ENCODE measurements around the gene CCL16. TPM values are rescaled to one million over a fixed set of nuclear protein-coding genes. Genes with fewer than 3 reads are reported as not detected.

CCL16 gene
- polyA plus RNA-seq, 1 donor (not counting 4 experiments of a cell fraction or from before 2014, with no cell fraction given) = not detected

DNA sequence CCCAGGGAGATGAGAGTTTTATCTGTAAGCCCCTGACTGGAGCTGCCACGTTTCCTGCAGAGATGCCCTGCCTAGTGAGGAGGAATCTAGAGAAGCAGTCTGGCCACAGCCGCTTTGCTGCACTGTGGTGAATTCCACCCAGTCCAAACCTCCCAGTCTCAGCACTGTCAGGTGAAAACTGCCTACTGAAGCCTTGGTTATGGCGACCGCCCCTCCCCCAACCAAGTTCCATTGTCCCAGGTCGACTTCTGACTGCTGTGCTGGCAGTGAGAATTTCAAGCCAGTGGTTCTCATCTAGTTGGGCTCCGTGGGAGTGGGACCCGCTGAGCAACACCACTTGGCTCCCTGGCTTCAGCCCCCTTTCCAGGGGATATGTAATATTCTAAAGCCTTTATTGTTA lies 27.6 kb downstream of the CCL16 start:
- H3K4me2 ChIP-seq (ENCODE audit: control insufficient read depth, extremely low read depth, insufficient read depth, low read depth, low read length) = no peak overlapping the region
- H3K27ac ChIP-seq (ENCODE audit: control insufficient read depth, insufficient read depth, low read length) = no peak overlapping the region
- H3K9me1 ChIP-seq (ENCODE audit: control insufficient read depth, extremely low read depth, insufficient read depth, low read length) = no peaks in the 10 kb centered on the region
- FAIRE-seq (no peak), DNase-seq (ENCODE audit: low read depth, low spot score) (no peak)
- H3K4me3 ChIP-seq (ENCODE audit: control insufficient read depth in 2 of 3, extremely low read depth in 1 of 3, insufficient read depth in 2 of 3, low read depth in 1 of 3, low read length in 3 of 3) = no peak overlapping the region
- no peaks in the 10 kb centered on the region for H3K9me3 ChIP-seq (ENCODE audit: control insufficient read depth, low read depth, low read length)
- H3K79me2 ChIP-seq (ENCODE audit: control insufficient read depth, insufficient read depth, low read length) = no peaks in the 10 kb centered on the region
- no peaks in the 10 kb centered on the region for H3K4me1 ChIP-seq (ENCODE audit: control insufficient read depth, extremely low read depth, insufficient read depth, low read length)
- H3K27me3 ChIP-seq (ENCODE audit: control insufficient read depth, extremely low read depth, insufficient read depth, low read length) = peaks cover 3% of the 10 kb centered on the region
- H3K36me3 ChIP-seq (ENCODE audit: control insufficient read depth in 2 of 2, extremely low read depth in 1 of 2, insufficient read depth in 2 of 2, low read length in 2 of 2) = no peaks in the 10 kb centered on the region
- H4K20me1 ChIP-seq (ENCODE audit: control insufficient read depth, extremely low read depth, insufficient read depth, low read length) = no peaks in the 10 kb centered on the region
- TF ChIP-seq EZH2 (IDR thresholded peaks at IDR 0.05; ENCODE audit: low read length) = no peak
- TF ChIP-seq, protein P1, sequence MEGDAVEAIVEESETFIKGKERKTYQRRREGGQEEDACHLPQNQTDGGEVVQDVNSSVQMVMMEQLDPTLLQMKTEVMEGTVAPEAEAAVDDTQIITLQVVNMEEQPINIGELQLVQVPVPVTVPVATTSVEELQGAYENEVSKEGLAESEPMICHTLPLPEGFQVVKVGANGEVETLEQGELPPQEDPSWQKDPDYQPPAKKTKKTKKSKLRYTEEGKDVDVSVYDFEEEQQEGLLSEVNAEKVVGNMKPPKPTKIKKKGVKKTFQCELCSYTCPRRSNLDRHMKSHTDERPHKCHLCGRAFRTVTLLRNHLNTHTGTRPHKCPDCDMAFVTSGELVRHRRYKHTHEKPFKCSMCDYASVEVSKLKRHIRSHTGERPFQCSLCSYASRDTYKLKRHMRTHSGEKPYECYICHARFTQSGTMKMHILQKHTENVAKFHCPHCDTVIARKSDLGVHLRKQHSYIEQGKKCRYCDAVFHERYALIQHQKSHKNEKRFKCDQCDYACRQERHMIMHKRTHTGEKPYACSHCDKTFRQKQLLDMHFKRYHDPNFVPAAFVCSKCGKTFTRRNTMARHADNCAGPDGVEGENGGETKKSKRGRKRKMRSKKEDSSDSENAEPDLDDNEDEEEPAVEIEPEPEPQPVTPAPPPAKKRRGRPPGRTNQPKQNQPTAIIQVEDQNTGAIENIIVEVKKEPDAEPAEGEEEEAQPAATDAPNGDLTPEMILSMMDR (optimal IDR thresholded peaks at IDR 0.05 in 1 of 3, IDR thresholded peaks at IDR 0.05 in 1 of 3, conservative IDR thresholded peaks at IDR 0.05 in 1 of 3; ENCODE audit: extremely low read depth in 1 of 3, insufficient read depth in 2 of 3, low read length in 3 of 3) = no peak
- H2AFZ ChIP-seq (ENCODE audit: control insufficient read depth, low read length) = no peak overlapping the region
- dilution Hi-C loops (cut with MboI; ENCODE audit: extremely low pct_ligation_motif_present, low sequenced_read_pairs) = no loop called here
- H3K9ac ChIP-seq (ENCODE audit: control insufficient read depth, extremely low read depth, insufficient read depth, low read length) = no peak overlapping the region

DNA sequence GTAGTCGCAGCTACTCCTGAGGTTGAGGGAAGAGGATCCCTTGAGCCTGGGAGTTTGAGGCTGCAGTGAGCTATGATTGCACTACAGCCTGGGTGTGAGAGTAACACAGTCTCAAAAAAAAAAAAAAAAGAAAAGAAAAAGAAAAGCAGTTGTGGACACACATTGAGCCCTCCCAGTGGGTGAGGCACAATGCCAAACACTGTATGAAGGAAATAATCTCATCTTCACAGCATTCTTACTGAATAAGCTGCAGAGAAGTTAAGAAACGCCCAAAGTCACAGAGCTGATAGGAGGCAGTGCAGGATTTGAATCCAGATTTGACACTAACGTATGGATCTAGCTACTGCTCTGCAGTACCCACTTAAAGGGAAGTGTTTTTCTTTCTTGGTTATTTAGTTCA lies 31.9 kb downstream of the CCL16 start:
- no peak overlapping the region for H2AFZ ChIP-seq (ENCODE audit: control insufficient read depth, low read length)

More for the DNA sequence above, 31.9 kb downstream of the CCL16 start:
- no peaks in the 10 kb centered on the region for H4K20me1 ChIP-seq (ENCODE audit: control insufficient read depth, extremely low read depth, insufficient read depth, low read length)
- H3K27me3 ChIP-seq (ENCODE audit: control insufficient read depth, extremely low read depth, insufficient read depth, low read length) = no peaks in the 10 kb centered on the region
- H3K4me3 ChIP-seq (ENCODE audit: control insufficient read depth in 2 of 3, extremely low read depth in 1 of 3, insufficient read depth in 2 of 3, low read depth in 1 of 3, low read length in 3 of 3) = no peak overlapping the region
- H3K9me3 ChIP-seq (ENCODE audit: control insufficient read depth, low read depth, low read length) = no peaks in the 10 kb centered on the region
- H3K36me3 ChIP-seq (ENCODE audit: control insufficient read depth in 2 of 2, extremely low read depth in 1 of 2, insufficient read depth in 2 of 2, low read length in 2 of 2) = no peaks in the 10 kb centered on the region
- TF ChIP-seq EZH2 (IDR thresholded peaks at IDR 0.05; ENCODE audit: low read length) = no peak
- TF ChIP-seq, protein P1 (optimal IDR thresholded peaks at IDR 0.05 in 1 of 3, IDR thresholded peaks at IDR 0.05 in 1 of 3, conservative IDR thresholded peaks at IDR 0.05 in 1 of 3; ENCODE audit: extremely low read depth in 1 of 3, insufficient read depth in 2 of 3, low read length in 3 of 3) = no peak
- no peak overlapping the region for H3K4me2 ChIP-seq (ENCODE audit: control insufficient read depth, extremely low read depth, insufficient read depth, low read depth, low read length)
- no peaks in the 10 kb centered on the region for H3K9me1 ChIP-seq (ENCODE audit: control insufficient read depth, extremely low read depth, insufficient read depth, low read length)
- no peaks in the 10 kb centered on the region for H3K4me1 ChIP-seq (ENCODE audit: control insufficient read depth, extremely low read depth, insufficient read depth, low read length)
- dilution Hi-C loops (cut with MboI; ENCODE audit: extremely low pct_ligation_motif_present, low sequenced_read_pairs) = no loop called here
- H3K79me2 ChIP-seq (ENCODE audit: control insufficient read depth, insufficient read depth, low read length) = no peaks in the 10 kb centered on the region
- DNase-seq (ENCODE audit: low read depth, low spot score) = no peak
- H3K9ac ChIP-seq (ENCODE audit: control insufficient read depth, extremely low read depth, insufficient read depth, low read length) = no peak overlapping the region
- H3K27ac ChIP-seq (ENCODE audit: control insufficient read depth, insufficient read depth, low read length) = no peak overlapping the region
- no peak for FAIRE-seq

All from keratinocyte (primary cell).